Measurements from ENCODE around the gene CSNK2A3.

The CSNK2A3 gene

GRCh38 chr11:11332141-11332710 lies 20.8 kb downstream of the CSNK2A3 start:
- Histone ChIP-seq H3K27me3 (replicated peaks; ENCODE audit: control insufficient read depth, insufficient read depth, low read length) (no peaks in the 10 kb centered on the region), H3K4me1 (ENCODE audit: control insufficient read depth, insufficient read depth, low read length) (no peaks in the 10 kb centered on the region), H3K36me3 (ENCODE audit: control insufficient read depth, insufficient read depth, low read length, severe bottlenecking) (no peaks in the 10 kb centered on the region), H3K9ac (ENCODE audit: low read length) (no peak overlapping the region), H3K4me3 (ENCODE audit: low read length) (no peak overlapping the region), H3K9me3 (ENCODE audit: control insufficient read depth, low read length) (no peaks in the 10 kb centered on the region)
- DNase-seq (ENCODE audit: low read depth), result no peak

- H3K4me1 ChIP-seq (ENCODE audit: control insufficient read depth, insufficient read depth, low read length), result no peaks in the 10 kb centered on the region
- no peaks in the 10 kb centered on the region for H3K9me3 ChIP-seq (ENCODE audit: control insufficient read depth, low read length)
- DNase-seq (ENCODE audit: low read depth), result no peak
- H3K27me3 ChIP-seq (replicated peaks; ENCODE audit: control insufficient read depth, insufficient read depth, low read length), result no peaks in the 10 kb centered on the region
- H3K4me3 ChIP-seq (ENCODE audit: low read length), result no peak overlapping the region
- no peak overlapping the region for H3K9ac ChIP-seq (ENCODE audit: low read length)
- H3K36me3 ChIP-seq (ENCODE audit: control insufficient read depth, insufficient read depth, low read length, severe bottlenecking), result no peaks in the 10 kb centered on the region
These were observed 23.8 kb downstream of the CSNK2A3 start for GRCh38 chr11:11329062-11329806.

GRCh38 chr11:11324090-11324489 lies 29.0 kb downstream of the CSNK2A3 start:
- Histone ChIP-seq H3K27me3 (replicated peaks; ENCODE audit: control insufficient read depth, insufficient read depth, low read length) (peaks cover 5% of the 10 kb centered on the region), H3K9me3 (ENCODE audit: control insufficient read depth, low read length) (peaks cover 9% of the 10 kb centered on the region), H3K4me3 (ENCODE audit: low read length) (no peak overlapping the region), H3K36me3 (ENCODE audit: control insufficient read depth, insufficient read depth, low read length, severe bottlenecking) (no peaks in the 10 kb centered on the region), H3K4me1 (ENCODE audit: control insufficient read depth, insufficient read depth, low read length) (no peaks in the 10 kb centered on the region), H3K9ac (ENCODE audit: low read length) (no peak overlapping the region)
- no peak for DNase-seq (ENCODE audit: low read depth)

- DNase-seq (ENCODE audit: low read depth), result no peak
- Histone ChIP-seq H3K36me3 (ENCODE audit: control insufficient read depth, insufficient read depth, low read length, severe bottlenecking) (no peaks in the 10 kb centered on the region), H3K27me3 (replicated peaks; ENCODE audit: control insufficient read depth, insufficient read depth, low read length) (peaks cover 5% of the 10 kb centered on the region), H3K9me3 (ENCODE audit: control insufficient read depth, low read length) (peaks cover 9% of the 10 kb centered on the region), H3K4me1 (ENCODE audit: control insufficient read depth, insufficient read depth, low read length) (no peaks in the 10 kb centered on the region), H3K4me3 (ENCODE audit: low read length) (no peak overlapping the region), H3K9ac (ENCODE audit: low read length) (no peak overlapping the region)
These were observed 30.9 kb downstream of the CSNK2A3 start for GRCh38 chr11:11322101-11322500.

GRCh38 chr11:11320825-11321224 lies 32.2 kb downstream of the CSNK2A3 start:
- Histone ChIP-seq H3K9ac (ENCODE audit: low read length) (no peak overlapping the region), H3K9me3 (ENCODE audit: control insufficient read depth, low read length) (peaks cover 9% of the 10 kb centered on the region), H3K36me3 (ENCODE audit: control insufficient read depth, insufficient read depth, low read length, severe bottlenecking) (no peaks in the 10 kb centered on the region), H3K4me3 (ENCODE audit: low read length) (no peak overlapping the region), H3K4me1 (ENCODE audit: control insufficient read depth, insufficient read depth, low read length) (no peaks in the 10 kb centered on the region), H3K27me3 (replicated peaks; ENCODE audit: control insufficient read depth, insufficient read depth, low read length) (peaks cover 5% of the 10 kb centered on the region)
- DNase-seq (ENCODE audit: low read depth), result no peak

GRCh38 chr11:11318961-11319360 lies 34.1 kb downstream of the CSNK2A3 start:
- DNase-seq (ENCODE audit: low read depth), result no peak
- peaks cover 9% of the 10 kb centered on the region for H3K9me3 ChIP-seq (ENCODE audit: control insufficient read depth, low read length)
- H3K9ac ChIP-seq (ENCODE audit: low read length), result no peak overlapping the region
- peaks cover 5% of the 10 kb centered on the region for H3K27me3 ChIP-seq (replicated peaks; ENCODE audit: control insufficient read depth, insufficient read depth, low read length)
- H3K4me1 ChIP-seq (ENCODE audit: control insufficient read depth, insufficient read depth, low read length), result peaks cover 4% of the 10 kb centered on the region
- no peak overlapping the region for H3K4me3 ChIP-seq (ENCODE audit: low read length)
- no peaks in the 10 kb centered on the region for H3K36me3 ChIP-seq (ENCODE audit: control insufficient read depth, insufficient read depth, low read length, severe bottlenecking)

- DNase-seq (ENCODE audit: low read depth), result no peak
- H3K4me1 ChIP-seq (ENCODE audit: control insufficient read depth, insufficient read depth, low read length), result peaks cover 9% of the 10 kb centered on the region
- H3K36me3 ChIP-seq (ENCODE audit: control insufficient read depth, insufficient read depth, low read length, severe bottlenecking), result no peaks in the 10 kb centered on the region
- H3K4me3 ChIP-seq (ENCODE audit: low read length), result no peak overlapping the region
- H3K9ac ChIP-seq (ENCODE audit: low read length), result no peak overlapping the region
- H3K9me3 ChIP-seq (ENCODE audit: control insufficient read depth, low read length), result peaks cover 9% of the 10 kb centered on the region
- H3K27me3 ChIP-seq (replicated peaks; ENCODE audit: control insufficient read depth, insufficient read depth, low read length), result peaks cover 5% of the 10 kb centered on the region
These were observed 34.6 kb downstream of the CSNK2A3 start for GRCh38 chr11:11318461-11318860.

GRCh38 chr11:11316651-11317230 lies 36.3 kb downstream of the CSNK2A3 start:
- no peaks in the 10 kb centered on the region for H3K9me3 ChIP-seq (ENCODE audit: control insufficient read depth, low read length)
- peaks cover 5% of the 10 kb centered on the region for H3K27me3 ChIP-seq (replicated peaks; ENCODE audit: control insufficient read depth, insufficient read depth, low read length)
- peaks cover 12% of the 10 kb centered on the region for H3K4me1 ChIP-seq (ENCODE audit: control insufficient read depth, insufficient read depth, low read length)
- H3K4me3 ChIP-seq (ENCODE audit: low read length), result no peak overlapping the region
- H3K9ac ChIP-seq (ENCODE audit: low read length), result no peak overlapping the region
- DNase-seq (ENCODE audit: low read depth), result no peak
- no peaks in the 10 kb centered on the region for H3K36me3 ChIP-seq (ENCODE audit: control insufficient read depth, insufficient read depth, low read length, severe bottlenecking)

- H3K36me3 ChIP-seq (ENCODE audit: control insufficient read depth, insufficient read depth, low read length, severe bottlenecking), result no peaks in the 10 kb centered on the region
- no peak overlapping the region for H3K9ac ChIP-seq (ENCODE audit: low read length)
- no peaks in the 10 kb centered on the region for H3K9me3 ChIP-seq (ENCODE audit: control insufficient read depth, low read length)
- no peak for DNase-seq (ENCODE audit: low read depth)
- peaks cover 12% of the 10 kb centered on the region for H3K4me1 ChIP-seq (ENCODE audit: control insufficient read depth, insufficient read depth, low read length)
- H3K27me3 ChIP-seq (replicated peaks; ENCODE audit: control insufficient read depth, insufficient read depth, low read length), result no peaks in the 10 kb centered on the region
- no peak overlapping the region for H3K4me3 ChIP-seq (ENCODE audit: low read length)
These were observed 39.0 kb downstream of the CSNK2A3 start for GRCh38 chr11:11313902-11314692.

GRCh38 chr11:11313426-11313825 lies 39.6 kb downstream of the CSNK2A3 start:
- no peak overlapping the region for H3K4me3 ChIP-seq (ENCODE audit: low read length)
- H3K4me1 ChIP-seq (ENCODE audit: control insufficient read depth, insufficient read depth, low read length), result peaks cover 12% of the 10 kb centered on the region
- no peaks in the 10 kb centered on the region for H3K27me3 ChIP-seq (replicated peaks; ENCODE audit: control insufficient read depth, insufficient read depth, low read length)
- peak; percentile 1 for DNase-seq (ENCODE audit: low read depth)
- H3K9ac ChIP-seq (ENCODE audit: low read length), result no peak overlapping the region
- H3K9me3 ChIP-seq (ENCODE audit: control insufficient read depth, low read length), result no peaks in the 10 kb centered on the region
- no peaks in the 10 kb centered on the region for H3K36me3 ChIP-seq (ENCODE audit: control insufficient read depth, insufficient read depth, low read length, severe bottlenecking)

- Histone ChIP-seq H3K9ac (ENCODE audit: low read length) (no peak overlapping the region), H3K36me3 (ENCODE audit: control insufficient read depth, insufficient read depth, low read length, severe bottlenecking) (no peaks in the 10 kb centered on the region), H3K4me1 (ENCODE audit: control insufficient read depth, insufficient read depth, low read length) (peaks cover 12% of the 10 kb centered on the region), H3K4me3 (ENCODE audit: low read length) (no peak overlapping the region), H3K27me3 (replicated peaks; ENCODE audit: control insufficient read depth, insufficient read depth, low read length) (peaks cover 5% of the 10 kb centered on the region), H3K9me3 (ENCODE audit: control insufficient read depth, low read length) (no peaks in the 10 kb centered on the region)
- DNase-seq (ENCODE audit: low read depth), result no peak
These were observed 40.3 kb downstream of the CSNK2A3 start for GRCh38 chr11:11312738-11313137.

Measured in adipocyte (in vitro differentiated cells).